Measurements from ENCODE around the gene COX4I1. TPM values are rescaled to one million over a fixed set of nuclear protein-coding genes. Genes with fewer than 3 reads are reported as not detected.

Gene COX4I1
- total RNA-seq, 1 donor from 2014 or later = 344 TPM

GRCh38 chr16:85762970-85763369 is 36.5 kb upstream of the COX4I1 start:
- no peak for DNase-seq (ENCODE audit: low spot score)
- TF ChIP-seq CTCF (IDR thresholded peaks at IDR 0.05) = no peak
- peaks cover 7% of the 10 kb centered on the region for H3K27me3 Mint-ChIP-seq (ENCODE audit: low read depth)
- no peak overlapping the region for H3K4me3 Mint-ChIP-seq (ENCODE audit: unreplicated experiment)
- no peaks in the 10 kb centered on the region for H3K36me3 Mint-ChIP-seq (ENCODE audit: low read depth)
- no peak overlapping the region for H3K27ac Mint-ChIP-seq (ENCODE audit: unreplicated experiment)
- no peaks in the 10 kb centered on the region for H3K9me3 Mint-ChIP-seq (ENCODE audit: low read depth)
- peaks cover 8% of the 10 kb centered on the region for H3K4me1 Mint-ChIP-seq (ENCODE audit: low read depth)

- H3K9me3 Mint-ChIP-seq (ENCODE audit: low read depth) = no peaks in the 10 kb centered on the region
- no peak overlapping the region for H3K27ac Mint-ChIP-seq (ENCODE audit: unreplicated experiment)
- H3K27me3 Mint-ChIP-seq (ENCODE audit: low read depth) = peaks cover 7% of the 10 kb centered on the region
- no peak overlapping the region for H3K4me3 Mint-ChIP-seq (ENCODE audit: unreplicated experiment)
- H3K36me3 Mint-ChIP-seq (ENCODE audit: low read depth) = no peaks in the 10 kb centered on the region
- TF ChIP-seq CTCF (IDR thresholded peaks at IDR 0.05) = no peak
- H3K4me1 Mint-ChIP-seq (ENCODE audit: low read depth) = peaks cover 12% of the 10 kb centered on the region
- no peak for DNase-seq (ENCODE audit: low spot score)
These were observed 35.9 kb upstream of the COX4I1 start for GRCh38 chr16:85763616-85764015.

- no peaks in the 10 kb centered on the region for H3K9me3 Mint-ChIP-seq (ENCODE audit: low read depth)
- H3K4me1 Mint-ChIP-seq (ENCODE audit: low read depth) = peaks cover 12% of the 10 kb centered on the region
- no peak for DNase-seq (ENCODE audit: low spot score)
- no peak overlapping the region for H3K27ac Mint-ChIP-seq (ENCODE audit: unreplicated experiment)
- TF ChIP-seq CTCF (IDR thresholded peaks at IDR 0.05) = no peak
- no peak overlapping the region for H3K4me3 Mint-ChIP-seq (ENCODE audit: unreplicated experiment)
- H3K27me3 Mint-ChIP-seq (ENCODE audit: low read depth) = peaks cover 6% of the 10 kb centered on the region
- H3K36me3 Mint-ChIP-seq (ENCODE audit: low read depth) = no peaks in the 10 kb centered on the region
These were observed 34.3 kb upstream of the COX4I1 start for GRCh38 chr16:85765211-85765610.

- Mint-ChIP-seq H3K4me3 (ENCODE audit: unreplicated experiment) (no peak overlapping the region), H3K36me3 (ENCODE audit: low read depth) (no peaks in the 10 kb centered on the region), H3K27me3 (ENCODE audit: low read depth) (peaks cover 2% of the 10 kb centered on the region), H3K27ac (ENCODE audit: unreplicated experiment) (no peak overlapping the region), H3K9me3 (ENCODE audit: low read depth) (no peaks in the 10 kb centered on the region), H3K4me1 (ENCODE audit: low read depth) (peaks cover 12% of the 10 kb centered on the region)
- TF ChIP-seq CTCF (IDR thresholded peaks at IDR 0.05) = no peak
- no peak for DNase-seq (ENCODE audit: low spot score)
These were observed 33.7 kb upstream of the COX4I1 start for GRCh38 chr16:85765767-85766166.

GRCh38 chr16:85767531-85767930 is 32.0 kb upstream of the COX4I1 start:
- peak overlapping the region; percentile 94 for H3K27ac Mint-ChIP-seq (ENCODE audit: unreplicated experiment)
- DNase-seq (ENCODE audit: low spot score) = no peak
- no peak overlapping the region for H3K4me3 Mint-ChIP-seq (ENCODE audit: unreplicated experiment)
- H3K9me3 Mint-ChIP-seq (ENCODE audit: low read depth) = no peaks in the 10 kb centered on the region
- peaks cover 12% of the 10 kb centered on the region for H3K4me1 Mint-ChIP-seq (ENCODE audit: low read depth)
- no peaks in the 10 kb centered on the region for H3K27me3 Mint-ChIP-seq (ENCODE audit: low read depth)
- TF ChIP-seq CTCF (IDR thresholded peaks at IDR 0.05) = no peak
- H3K36me3 Mint-ChIP-seq (ENCODE audit: low read depth) = no peaks in the 10 kb centered on the region
